ENCODE results near the gene OPN4. TPM values are rescaled to one million over a fixed set of nuclear protein-coding genes. Genes with fewer than 3 reads are reported as not detected.

OPN4 gene
- total RNA-seq, 2 donors from 2014 or later, result not detected

DNA sequence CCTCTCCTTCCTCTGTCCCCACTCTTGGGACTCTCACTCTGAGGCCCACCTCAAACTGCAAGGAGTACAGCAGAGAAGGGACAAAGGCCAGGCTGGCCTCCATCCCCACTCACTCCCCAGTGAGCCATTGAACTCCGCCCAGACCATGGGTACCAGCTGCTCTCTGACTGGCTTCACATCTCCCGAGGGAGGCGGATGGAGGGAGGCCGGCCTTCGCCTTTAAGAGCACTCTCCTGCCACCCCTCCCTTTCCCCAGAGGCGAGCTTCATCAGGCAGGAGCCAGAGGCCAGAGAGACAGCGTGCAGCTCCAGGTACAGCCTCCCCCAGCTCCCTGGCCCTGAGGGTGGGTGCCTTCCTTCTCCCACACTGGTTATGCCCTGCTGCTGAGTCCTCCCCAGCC is 12.2 kb downstream of the OPN4 start:
- H3K4me3 ChIP-seq, result no peak overlapping the region
- intact Hi-C loops (cut with DNase I), result no loop called here
- no peaks in the 10 kb centered on the region for H3K27me3 ChIP-seq
- 90 to 95% methylated on average over 6 to 7 of the region's 7 CpGs for WGBS, 2 donors
- TF ChIP-seq POLR2A (IDR thresholded peaks at IDR 0.05), result no peak
- TF ChIP-seq, protein P1, sequence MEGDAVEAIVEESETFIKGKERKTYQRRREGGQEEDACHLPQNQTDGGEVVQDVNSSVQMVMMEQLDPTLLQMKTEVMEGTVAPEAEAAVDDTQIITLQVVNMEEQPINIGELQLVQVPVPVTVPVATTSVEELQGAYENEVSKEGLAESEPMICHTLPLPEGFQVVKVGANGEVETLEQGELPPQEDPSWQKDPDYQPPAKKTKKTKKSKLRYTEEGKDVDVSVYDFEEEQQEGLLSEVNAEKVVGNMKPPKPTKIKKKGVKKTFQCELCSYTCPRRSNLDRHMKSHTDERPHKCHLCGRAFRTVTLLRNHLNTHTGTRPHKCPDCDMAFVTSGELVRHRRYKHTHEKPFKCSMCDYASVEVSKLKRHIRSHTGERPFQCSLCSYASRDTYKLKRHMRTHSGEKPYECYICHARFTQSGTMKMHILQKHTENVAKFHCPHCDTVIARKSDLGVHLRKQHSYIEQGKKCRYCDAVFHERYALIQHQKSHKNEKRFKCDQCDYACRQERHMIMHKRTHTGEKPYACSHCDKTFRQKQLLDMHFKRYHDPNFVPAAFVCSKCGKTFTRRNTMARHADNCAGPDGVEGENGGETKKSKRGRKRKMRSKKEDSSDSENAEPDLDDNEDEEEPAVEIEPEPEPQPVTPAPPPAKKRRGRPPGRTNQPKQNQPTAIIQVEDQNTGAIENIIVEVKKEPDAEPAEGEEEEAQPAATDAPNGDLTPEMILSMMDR (IDR thresholded peaks at IDR 0.05), result no peak
- no peak for DNase-seq
- no peak overlapping the region for H3K27ac ChIP-seq
- H3K9me3 ChIP-seq, result no peaks in the 10 kb centered on the region
- H3K36me3 ChIP-seq (replicated peaks in 1 of 2; ENCODE audit: insufficient read depth in 1 of 2, low read depth in 2 of 2), result no peaks in the 10 kb centered on the region
- peaks cover 18% of the 10 kb centered on the region for H3K4me1 ChIP-seq
- no peak for ATAC-seq

DNA sequence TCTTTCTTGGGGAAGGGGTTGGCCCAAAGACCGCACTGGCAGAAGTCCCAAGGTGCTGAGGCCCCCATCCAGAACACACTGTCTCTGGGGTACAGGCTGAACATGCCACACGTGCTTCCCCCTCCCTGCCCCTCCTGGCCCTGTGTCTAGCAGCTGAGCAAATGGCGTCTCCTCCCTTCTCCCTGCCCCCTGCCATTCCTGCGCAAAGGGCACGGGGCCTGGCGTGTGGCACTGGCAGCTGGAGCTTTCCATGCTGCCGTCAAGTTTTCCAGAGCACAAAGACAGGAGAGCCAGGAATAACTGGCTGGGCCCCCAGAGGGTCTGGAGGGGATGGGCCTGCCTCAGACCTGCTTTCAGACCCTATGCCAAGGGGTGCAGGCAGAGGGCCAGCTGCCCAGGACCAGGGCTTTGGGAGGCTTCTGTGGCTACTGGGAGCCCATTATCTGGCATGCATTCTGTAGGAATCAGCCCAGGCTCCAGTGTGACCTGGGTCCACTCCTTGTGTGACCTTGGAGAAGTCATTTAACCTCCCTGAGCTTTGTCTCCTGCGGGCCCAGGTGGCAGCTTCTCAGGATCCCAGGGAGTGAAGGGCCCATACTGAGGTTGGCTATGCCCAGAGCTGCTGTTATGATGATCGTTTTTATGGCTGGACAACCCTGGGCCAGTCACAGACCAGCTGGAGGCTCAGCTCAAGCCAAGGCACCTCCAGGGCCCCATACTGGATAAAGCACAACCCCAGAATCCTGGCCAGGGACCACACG is 13.3 kb downstream of the OPN4 start:
- Histone ChIP-seq H3K27me3 (no peaks in the 10 kb centered on the region), H3K9me3 (no peaks in the 10 kb centered on the region), H3K27ac (peak overlapping the region in 2 of 4 donors; percentile 24 to 29), H3K36me3 (replicated peaks in 1 of 2; ENCODE audit: insufficient read depth in 1 of 2, low read depth in 2 of 2) (no peaks in the 10 kb centered on the region), H3K4me3 (no peak overlapping the region), H3K4me1 (peaks cover 24% of the 10 kb centered on the region)
- ATAC-seq (no peak), DNase-seq (peak in 3 of 4 donors; percentile 17 to 52 (median 51))
- 40 to 46% methylated on average over 1 to 10 of the region's 10 CpGs for WGBS, 2 donors
- no peak for TF ChIP-seq POLR2A (IDR thresholded peaks at IDR 0.05)
- TF ChIP-seq, protein P1 (IDR thresholded peaks at IDR 0.05), result no peak
- intact Hi-C loops (cut with DNase I), result no loop called here

DNA sequence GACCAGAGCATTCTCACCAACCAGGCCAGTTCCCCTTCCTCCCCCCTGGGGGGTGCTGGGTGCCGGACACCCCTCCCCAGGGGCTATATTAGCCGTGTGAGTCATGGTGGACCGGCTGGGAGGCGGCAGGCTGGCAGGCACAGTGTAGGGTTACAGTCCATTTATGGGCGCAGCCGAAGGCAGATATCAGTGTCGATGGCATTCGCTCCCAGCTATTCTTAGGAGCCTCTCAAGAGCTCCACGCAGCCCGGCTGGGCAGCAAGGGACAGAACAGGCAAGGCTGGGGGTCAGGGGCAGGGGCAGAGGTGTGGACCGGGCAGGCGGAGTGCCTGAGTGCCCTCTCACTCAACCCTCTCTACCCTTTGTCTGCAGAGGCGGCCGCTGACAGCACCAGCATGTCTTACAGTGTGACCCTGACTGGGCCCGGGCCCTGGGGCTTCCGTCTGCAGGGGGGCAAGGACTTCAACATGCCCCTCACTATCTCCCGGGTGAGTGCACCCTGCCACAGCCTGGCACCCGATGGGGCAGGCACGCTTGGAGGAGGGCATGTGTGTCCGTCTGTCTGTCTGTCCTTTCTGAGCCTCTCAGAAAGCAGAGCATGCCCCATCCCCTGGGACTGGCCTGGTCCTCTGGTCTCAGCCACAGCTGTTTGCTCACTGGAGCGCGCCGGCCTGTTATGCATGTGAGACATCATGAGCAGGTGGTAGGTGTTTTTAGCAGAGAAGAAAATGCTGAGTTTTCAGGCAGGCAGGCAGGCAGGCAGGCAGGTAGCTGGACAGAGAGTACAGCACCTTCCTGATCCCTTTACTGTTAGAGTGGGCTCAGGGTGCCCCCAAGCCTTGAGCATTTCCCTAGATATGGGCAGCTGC is 14.2 kb downstream of the OPN4 start, which contains the start of gene LDB3:
TSS of gene LDB3 (plus strand) at position 215 of the 869 bp plus-strand sequence. CDS start at position 396, 181 bp downstream.
- no peaks in the 10 kb centered on the region for H3K27me3 ChIP-seq
- H3K4me1 ChIP-seq, result peaks cover 31% of the 10 kb centered on the region
- peak within 1 kb of the TSS in 2 of 4 donors; percentile 24 to 29 for H3K27ac ChIP-seq
- H3K36me3 ChIP-seq (replicated peaks in 1 of 2; ENCODE audit: insufficient read depth in 1 of 2, low read depth in 2 of 2), result no peaks in the 10 kb centered on the region
- H3K9me3 ChIP-seq, result no peaks in the 10 kb centered on the region
- 80 to 87% methylated on average over 19 to 22 of the region's 23 CpGs for WGBS, 2 donors
- no peak within 1 kb of the TSS for H3K4me3 ChIP-seq
- peak in 2 of 4 donors; percentile 45 to 50 for DNase-seq
- intact Hi-C loops (cut with DNase I), result no loop called here
- TF ChIP-seq POLR2A (IDR thresholded peaks at IDR 0.05), result no peak
- TF ChIP-seq, protein P1 (IDR thresholded peaks at IDR 0.05), result no peak
- ATAC-seq, result no peak

DNA sequence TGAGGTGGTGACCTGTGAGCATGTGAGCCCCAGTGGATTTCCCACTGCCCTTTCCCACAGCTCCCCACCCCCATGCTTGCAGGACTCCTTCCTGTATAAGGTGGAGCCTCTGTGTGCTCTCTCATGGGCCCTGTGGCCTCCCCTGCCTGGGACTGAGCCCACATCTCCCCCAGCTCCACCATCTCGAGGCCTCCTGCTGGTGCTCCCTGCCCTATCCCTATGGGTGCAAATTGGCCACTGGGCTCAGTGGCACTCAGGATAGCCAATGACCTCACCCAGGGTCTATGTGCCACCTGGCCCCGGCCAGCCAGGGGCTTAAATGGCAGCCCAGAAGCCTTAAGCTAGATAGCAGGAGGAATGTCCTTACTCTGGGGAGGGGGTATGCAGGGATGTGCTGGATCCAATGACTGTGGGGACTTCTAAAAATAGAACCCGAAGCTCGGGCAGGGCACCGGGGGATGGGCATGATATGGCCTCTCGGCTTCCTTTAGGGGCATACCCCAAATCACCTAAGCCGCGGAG is 16.0 kb downstream of the OPN4 start:
- H3K36me3 ChIP-seq (replicated peaks in 1 of 2; ENCODE audit: insufficient read depth in 1 of 2, low read depth in 2 of 2), result no peaks in the 10 kb centered on the region
- intact Hi-C loops (cut with DNase I), result no loop called here
- H3K4me3 ChIP-seq, result no peak overlapping the region
- peaks cover 34% of the 10 kb centered on the region for H3K4me1 ChIP-seq
- DNase-seq (no peak), ATAC-seq (no peak)
- 80 to 94% methylated on average over 2 to 8 of the region's 8 CpGs for WGBS, 2 donors
- no peak overlapping the region for H3K27ac ChIP-seq
- H3K9me3 ChIP-seq, result no peaks in the 10 kb centered on the region
- H3K27me3 ChIP-seq, result no peaks in the 10 kb centered on the region
- TF ChIP-seq, protein P1 (IDR thresholded peaks at IDR 0.05), result no peak
- TF ChIP-seq POLR2A (IDR thresholded peaks at IDR 0.05), result no peak

Data from body of pancreas (tissue), 4 donors.